CD1c-positive myeloid dendritic cell (primary cell): ENCODE data around the gene WLS.
"Not testable (repeated sequence)": the region's sequence is repeated elsewhere in the genome, so short reads cannot be mapped to it uniquely, and the experiment has no call there.

Source experiments
- DNase-seq: peaks from one replicate; pipeline ENCODE4 v3.0.0-alpha.2; 2016; ENCODE audit errors: extremely low spot score

Gene WLS

GRCh38 chr1:68166348-68166747 lies 66.0 kb downstream of the WLS start:
- DNase-seq: no peak

DNA sequence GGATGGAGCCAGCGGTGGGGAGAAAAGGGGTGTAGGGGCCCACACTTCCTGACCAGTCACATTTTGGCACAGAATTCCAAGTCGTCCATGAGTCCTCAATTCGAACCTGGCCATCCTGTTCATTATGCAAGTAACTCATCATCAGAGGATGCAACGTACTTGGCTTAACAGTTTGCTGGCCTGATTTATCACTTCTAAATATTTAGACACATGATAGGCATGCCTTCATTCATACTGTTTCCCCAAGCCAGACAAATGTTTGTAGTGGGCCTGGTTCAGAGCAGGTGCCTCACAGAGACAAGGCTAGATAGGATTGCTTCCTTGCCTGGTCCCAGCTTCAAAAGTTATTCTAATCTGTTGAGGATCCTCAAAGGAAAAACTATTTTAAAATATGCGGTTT lies 66.7 kb downstream of the WLS start:
- no peak for DNase-seq

DNA sequence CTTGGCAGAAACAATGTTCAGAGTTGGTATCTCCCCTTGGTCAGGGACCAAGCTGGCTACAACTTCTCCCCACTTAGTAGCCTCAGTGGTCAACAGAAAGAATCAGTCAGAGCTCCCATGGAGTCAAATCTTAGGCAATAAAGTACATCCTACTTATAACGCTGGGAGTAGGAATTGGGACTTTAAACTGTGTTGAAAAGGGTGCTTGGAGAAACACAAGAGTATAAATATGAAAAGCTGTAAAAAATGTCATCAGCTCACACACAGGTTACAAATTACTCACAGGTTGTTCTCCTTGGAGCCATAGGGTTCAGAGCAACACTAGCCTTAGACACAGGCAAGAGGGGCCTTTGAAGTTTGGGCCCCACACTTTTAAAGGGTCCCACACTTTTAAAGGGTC lies 67.4 kb downstream of the WLS start:
- no peak for DNase-seq

- no peak for DNase-seq
These were observed 69.1 kb downstream of the WLS start for GRCh38 chr1:68163220-68163619.

DNA sequence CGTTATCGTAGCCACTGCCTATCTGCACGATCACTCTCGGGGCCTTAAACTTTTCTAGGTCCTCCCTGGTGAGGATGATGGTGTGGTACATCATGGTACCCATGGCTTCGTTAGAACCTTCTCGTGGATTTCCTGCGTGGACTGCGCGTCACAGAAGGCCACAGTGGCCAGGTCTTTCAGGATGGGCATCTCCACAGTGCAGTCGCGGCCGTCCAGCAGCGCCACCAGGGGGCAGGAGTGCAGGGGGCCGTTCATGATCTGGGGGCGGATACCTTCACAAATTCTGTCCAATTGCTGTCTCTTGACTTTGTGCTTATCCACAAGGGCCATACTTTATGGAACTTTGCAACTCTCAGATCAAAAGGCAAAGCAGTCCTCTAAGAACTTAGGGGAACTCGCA lies 69.6 kb downstream of the WLS start:
- no peak for DNase-seq

DNA sequence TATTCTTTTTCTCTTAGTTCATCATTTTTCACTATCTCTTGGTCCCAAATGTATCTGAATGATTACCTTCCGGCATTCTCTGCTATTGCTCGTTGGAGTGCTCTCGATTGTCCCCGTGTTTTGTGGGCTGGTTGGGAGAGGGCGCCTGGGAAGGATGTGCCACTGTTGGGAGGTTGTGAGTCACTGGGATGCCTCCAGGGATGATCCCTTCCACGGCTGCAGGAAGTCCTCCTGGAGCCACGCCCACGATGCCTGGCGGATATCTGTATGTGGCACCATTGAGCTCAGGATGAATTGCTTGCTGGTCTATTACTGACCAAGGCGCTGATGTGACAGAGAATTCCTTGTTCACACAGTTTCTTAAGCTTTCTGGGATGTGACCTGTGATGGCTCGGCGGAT lies 70.7 kb downstream of the WLS start:
- not testable (repeated sequence) for DNase-seq

DNA sequence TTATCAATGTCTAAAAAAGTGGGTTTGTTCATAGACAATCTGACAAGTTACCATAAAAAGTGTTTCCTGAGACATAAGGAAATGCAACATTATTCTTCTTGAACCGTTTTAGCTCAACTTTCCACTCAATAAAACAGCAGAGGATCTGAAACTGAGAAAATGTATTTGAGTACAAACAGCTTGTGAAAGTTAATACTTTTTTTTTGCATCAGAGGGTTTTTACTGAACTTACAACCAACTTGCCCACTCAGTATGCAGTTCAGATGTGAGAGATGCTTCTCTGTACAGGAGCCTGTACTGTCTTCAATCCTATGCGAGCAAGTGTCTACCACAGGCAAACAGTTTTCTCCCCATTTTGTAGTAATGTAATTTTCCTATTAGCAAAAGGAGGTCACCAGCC lies 71.4 kb downstream of the WLS start:
- DNase-seq: not testable (repeated sequence)

- DNase-seq: no peak
These were observed 72.3 kb downstream of the WLS start for GRCh38 chr1:68160021-68160420.

DNA sequence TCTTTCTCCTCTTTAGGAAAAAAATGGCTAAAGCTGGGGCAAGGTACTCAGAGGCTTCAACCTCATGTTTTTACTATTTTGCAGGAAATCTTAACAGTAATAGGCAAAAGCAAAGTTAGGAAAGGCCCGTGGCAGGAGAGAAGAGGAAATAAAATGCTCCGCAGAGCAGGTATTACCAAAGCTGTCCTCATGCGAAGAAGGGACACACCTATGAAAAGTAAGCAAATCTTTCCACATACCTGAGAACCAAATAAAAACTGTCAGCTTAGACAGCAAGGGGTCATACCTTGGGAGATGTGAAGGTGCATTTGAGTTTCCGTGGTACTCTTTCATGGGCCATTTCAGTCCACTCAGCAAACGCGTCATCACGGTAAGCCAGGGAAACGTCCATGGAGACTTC lies 73.5 kb downstream of the WLS start:
- DNase-seq: no peak

DNA sequence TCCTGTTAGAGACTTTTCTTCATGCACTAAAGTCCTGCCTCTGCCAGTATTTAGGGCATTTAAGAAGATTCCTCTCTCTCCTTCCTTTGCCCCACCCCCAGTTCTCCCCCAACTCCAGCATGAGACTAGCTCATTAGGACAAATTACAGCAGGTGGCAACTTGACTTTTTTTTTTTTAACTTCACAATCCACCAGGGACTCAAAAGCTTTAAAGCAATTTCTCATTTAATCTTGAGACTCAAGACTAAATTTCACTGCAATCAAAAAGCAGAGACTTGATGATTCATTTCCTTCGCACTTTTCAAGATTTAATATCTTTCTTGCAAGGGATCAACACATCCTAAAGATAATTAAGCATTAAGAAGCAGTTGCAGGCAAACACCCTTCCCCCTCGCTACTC lies 74.9 kb downstream of the WLS start:
- no peak for DNase-seq

GRCh38 chr1:68151690-68152089 lies 80.6 kb downstream of the WLS start:
- DNase-seq: no peak

GRCh38 chr1:68149907-68150306 lies 82.4 kb downstream of the WLS start:
- no peak for DNase-seq

- no peak for DNase-seq
These were observed 83.1 kb downstream of the WLS start for GRCh38 chr1:68149110-68149798.

DNA sequence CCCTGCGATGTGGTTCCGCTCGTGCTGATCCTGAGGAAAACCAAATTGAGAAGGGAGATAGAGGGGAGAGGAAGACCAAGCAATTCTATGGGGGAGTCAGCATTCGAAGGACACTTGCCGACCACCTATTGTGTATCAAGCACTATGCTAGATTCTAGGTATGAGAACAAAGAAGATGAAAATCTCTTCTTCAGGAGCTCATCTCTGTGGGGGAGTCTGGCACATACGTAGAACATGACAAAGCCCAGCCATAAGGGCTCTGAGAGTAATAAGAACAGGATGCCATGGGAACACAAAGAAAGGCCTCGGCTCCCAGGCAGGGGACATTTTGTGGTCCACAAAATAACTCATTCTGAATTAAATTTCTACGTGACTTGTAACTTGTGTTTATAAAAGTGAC lies 83.7 kb downstream of the WLS start:
- no peak for DNase-seq

- no peak for DNase-seq
These were observed 84.7 kb downstream of the WLS start for GRCh38 chr1:68147534-68148171.

GRCh38 chr1:68145418-68146126 lies 86.8 kb downstream of the WLS start:
- no peak for DNase-seq

DNA sequence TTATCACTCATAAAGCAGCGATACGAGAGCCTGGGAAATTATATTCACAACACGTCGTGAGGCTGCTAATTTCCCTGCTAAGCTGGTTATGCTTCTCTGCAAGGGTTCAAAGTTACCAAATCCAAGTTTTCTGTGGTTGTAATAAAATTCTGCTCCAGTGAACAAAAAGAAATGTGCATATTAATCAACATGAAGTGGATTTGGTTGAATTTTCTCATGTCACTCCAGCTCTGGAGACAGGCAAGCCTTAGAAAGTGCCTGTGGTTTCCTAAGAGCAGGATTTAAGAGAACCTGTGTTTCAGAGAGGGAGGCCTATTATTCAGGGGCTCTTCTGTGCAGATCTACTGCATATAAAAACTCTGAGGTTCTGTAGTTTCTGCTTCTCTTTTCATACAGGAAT lies 87.5 kb downstream of the WLS start:
- no peak for DNase-seq

DNA sequence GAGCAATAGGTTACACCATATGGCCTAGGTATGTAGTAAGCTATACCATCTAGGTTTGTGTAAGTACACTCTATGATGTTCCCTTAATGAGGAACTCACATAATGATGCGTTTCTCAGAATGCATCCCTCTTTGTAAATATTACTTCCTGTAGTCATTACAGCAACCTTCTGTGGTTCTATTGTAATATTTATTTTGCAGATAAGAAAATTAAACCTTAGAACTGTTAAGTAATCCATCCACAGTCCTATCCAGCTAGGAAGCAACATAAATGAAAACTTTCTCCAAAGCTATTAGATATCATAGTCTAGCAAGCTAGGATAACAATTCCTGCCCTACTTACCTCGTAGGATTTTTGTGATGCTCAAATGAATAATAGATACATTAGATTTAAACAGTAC lies 88.7 kb downstream of the WLS start:
- DNase-seq: no peak

DNA sequence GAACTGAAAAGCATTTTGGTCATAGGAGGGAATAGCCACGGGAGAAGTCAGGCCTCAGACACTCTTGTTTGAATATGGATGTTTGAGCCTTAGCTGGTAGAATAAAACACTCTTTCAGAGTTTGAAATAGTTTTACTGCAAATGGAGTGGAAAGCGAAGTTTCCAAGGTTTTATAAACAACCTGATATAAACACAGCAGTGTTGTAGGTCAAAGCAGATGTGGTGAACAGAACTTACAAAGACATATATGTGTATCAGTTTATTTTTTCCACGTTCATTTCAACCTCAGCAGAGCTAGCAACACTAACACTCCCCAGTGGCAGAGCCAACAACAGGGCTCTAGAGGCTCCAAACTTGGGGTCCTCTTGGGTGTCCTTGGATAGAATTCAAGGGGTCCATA lies 89.9 kb downstream of the WLS start:
- DNase-seq: no peak

DNA sequence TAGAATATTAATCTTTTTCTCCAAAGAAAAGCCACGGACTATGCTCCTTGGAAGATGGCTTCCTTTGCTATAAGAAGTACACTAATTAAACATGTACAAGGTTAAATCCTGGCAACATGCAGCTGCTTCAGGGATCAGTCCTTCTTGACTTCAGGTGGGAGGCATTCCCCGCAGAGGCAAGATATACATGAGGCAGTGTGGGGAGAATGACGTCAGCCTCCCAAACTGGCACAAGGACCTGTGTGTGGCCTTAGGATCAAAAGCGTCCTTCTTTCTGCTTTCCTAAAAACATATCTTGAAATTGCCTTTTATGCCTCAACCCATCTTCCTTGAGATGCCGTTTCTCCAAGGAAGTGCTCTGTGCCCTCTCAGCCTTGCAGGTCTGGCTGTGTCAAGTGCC lies 90.3 kb downstream of the WLS start:
- no peak for DNase-seq

- DNase-seq: no peak
These were observed 91.0 kb downstream of the WLS start for GRCh38 chr1:68141071-68142021.

DNA sequence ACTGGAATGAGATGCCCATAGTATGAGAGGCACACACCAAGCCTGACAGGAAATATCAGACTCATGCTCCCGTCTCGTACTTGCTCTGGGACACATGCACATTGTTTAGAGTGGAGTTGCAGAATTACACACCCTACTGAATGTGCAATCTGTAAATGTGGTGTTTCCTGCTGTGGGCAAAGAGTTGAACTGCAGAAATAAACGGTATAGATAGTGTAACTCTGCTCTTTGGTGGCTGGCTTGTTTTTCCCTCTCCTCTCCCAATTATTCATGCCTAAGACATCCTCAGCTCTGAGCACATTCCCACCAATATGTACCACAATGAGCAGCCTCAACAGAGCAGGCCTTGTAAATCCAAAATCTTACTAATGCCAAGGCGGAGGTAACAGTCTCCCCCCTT lies 91.8 kb downstream of the WLS start:
- no peak for DNase-seq
